IgD-negative memory B cell (primary cell): ENCODE data around the gene ANKRD27. TPM values are rescaled to one million over a fixed set of nuclear protein-coding genes. Genes with fewer than 3 reads are reported as not detected.
A peak's percentile ranks its signal among the peaks of the same experiment; 100 is the strongest.
"Not testable (repeated sequence)": the region's sequence is repeated elsewhere in the genome, so short reads cannot be mapped to it uniquely, and the experiment has no call there.

ENCODE experiments used
- H3K27ac Mint-ChIP-seq, 3 donors: one replicate each; pipeline ENCODE4 v1.8.0; 2020 to 2022; ENCODE audit warnings: mild to moderate bottlenecking in 3 of 3, mixed read lengths in 3 of 3, moderate library complexity in 1 of 3
- H3K27me3 Mint-ChIP-seq: one replicate; pipeline ENCODE4 v1.8.0; 2021; ENCODE audit warnings: mixed read lengths
- H3K36me3 Mint-ChIP-seq: one replicate; pipeline ENCODE4 v1.8.0; 2020; ENCODE audit warnings: mild to moderate bottlenecking, mixed read lengths
- H3K4me1 Mint-ChIP-seq, 3 donors: one replicate each; pipeline ENCODE4 v1.8.0; 2020 to 2022; ENCODE audit warnings: mixed read lengths in 3 of 3, mild to moderate bottlenecking in 1 of 3
- H3K4me3 Mint-ChIP-seq, 4 donors: one replicate each; pipeline ENCODE4 v1.8.0; 2020 to 2022; ENCODE audit warnings: mild to moderate bottlenecking in 4 of 4, mixed read lengths in 4 of 4, moderate library complexity in 3 of 4
- H3K9me3 Mint-ChIP-seq, 3 donors: one replicate each; pipeline ENCODE4 v1.8.0; 2020 to 2021; ENCODE audit warnings: mixed read lengths in 3 of 3, mild to moderate bottlenecking in 1 of 3
- polyA plus RNA-seq: library from polyadenylated mRNA; unstranded; fragments of 300-500 nt; fragmentation: Illumina TruSeq; gene quantifications from one replicate; pipeline ENCODE4 v1.2.3, GENCODE V29; 2021

Gene ANKRD27
- polyA plus RNA-seq, 1 donor from 2014 or later: 9.7 TPM

GRCh38 chr19:32581705-32582179 is 93.2 kb downstream of the ANKRD27 start:
- no peaks in the 10 kb centered on the region for H3K27me3 Mint-ChIP-seq
- H3K27ac Mint-ChIP-seq: peak overlapping the region in 2 of 3 donors; percentile 39 to 46
- peak overlapping the region; percentile 85 to 96 (median 89) for H3K4me3 Mint-ChIP-seq
- H3K36me3 Mint-ChIP-seq: peaks cover 8% of the 10 kb centered on the region
- peaks cover 13 to 17% (median 16%) of the 10 kb centered on the region in 3 donors for H3K4me1 Mint-ChIP-seq
- no peaks in the 10 kb centered on the region for H3K9me3 Mint-ChIP-seq

GRCh38 chr19:32580901-32581704 is 93.9 kb downstream of the ANKRD27 start, which contains the start of gene PDCD5:
Gene PDCD5, plus strand, starts transcription at chr19:32581190. Its CDS starts 72 bp downstream, at chr19:32581262.
- H3K9me3 Mint-ChIP-seq: no peaks in the 10 kb centered on the region
- peaks cover 8% of the 10 kb centered on the region for H3K36me3 Mint-ChIP-seq

GRCh38 chr19:32580353-32580900 is 94.6 kb downstream of the ANKRD27 start:
- H3K36me3 Mint-ChIP-seq: peaks cover 8% of the 10 kb centered on the region
- peaks cover 13 to 16% (median 15%) of the 10 kb centered on the region in 3 donors for H3K4me1 Mint-ChIP-seq
- H3K27ac Mint-ChIP-seq: peak overlapping the region in 2 of 3 donors; percentile 50 to 90
- peak overlapping the region; percentile 92 to 96 (median 94) for H3K4me3 Mint-ChIP-seq
- no peaks in the 10 kb centered on the region for H3K9me3 Mint-ChIP-seq
- no peaks in the 10 kb centered on the region for H3K27me3 Mint-ChIP-seq

More at GRCh38 chr19:32580901-32581704, 93.9 kb downstream of the ANKRD27 start, which contains the start of gene PDCD5:
- Mint-ChIP-seq H3K4me3 (peak within 1 kb of the TSS; percentile 92 to 96 (median 94)), H3K27ac (peak within 1 kb of the TSS in 2 of 3 donors; percentile 50 to 90), H3K27me3 (no peaks in the 10 kb centered on the region), H3K4me1 (peaks cover 13 to 17% (median 16%) of the 10 kb centered on the region in 3 donors)

- Mint-ChIP-seq H3K4me3 (no peak overlapping the region), H3K4me1 (peaks cover 2 to 3% (median 3%) of the 10 kb centered on the region in 3 donors), H3K36me3 (peaks cover 3% of the 10 kb centered on the region), H3K9me3 (no peaks in the 10 kb centered on the region), H3K27me3 (peaks cover 5% of the 10 kb centered on the region), H3K27ac (no peak overlapping the region)
Measured at GRCh38 chr19:32576790-32577189, 98.2 kb downstream of the ANKRD27 start.

GRCh38 chr19:32573492-32573794 is 101.5 kb downstream of the ANKRD27 start:
- H3K4me1 Mint-ChIP-seq: no peaks in the 10 kb centered on the region
- H3K4me3 Mint-ChIP-seq: no peak overlapping the region
- peaks cover 1% of the 10 kb centered on the region for H3K36me3 Mint-ChIP-seq
- H3K27me3 Mint-ChIP-seq: peaks cover 12% of the 10 kb centered on the region
- H3K27ac Mint-ChIP-seq: no peak overlapping the region
- no peaks in the 10 kb centered on the region for H3K9me3 Mint-ChIP-seq

GRCh38 chr19:32572700-32573491 is 102.1 kb downstream of the ANKRD27 start:
- not testable (repeated sequence) for H3K9me3 Mint-ChIP-seq, H3K36me3 Mint-ChIP-seq, H3K27ac Mint-ChIP-seq, H3K4me1 Mint-ChIP-seq
- H3K27me3 Mint-ChIP-seq: peaks cover 13% of the 10 kb centered on the region
- H3K4me3 Mint-ChIP-seq: peak overlapping the region in 1 of 4 donors; percentile 83

- H3K9me3 Mint-ChIP-seq, H3K27ac Mint-ChIP-seq, H3K4me1 Mint-ChIP-seq, H3K36me3 Mint-ChIP-seq, H3K4me3 Mint-ChIP-seq: not testable (repeated sequence)
- H3K27me3 Mint-ChIP-seq: peaks cover 15% of the 10 kb centered on the region
Measured at GRCh38 chr19:32571471-32572075, 103.4 kb downstream of the ANKRD27 start.

GRCh38 chr19:32570081-32570785 is 104.7 kb downstream of the ANKRD27 start:
- Mint-ChIP-seq H3K4me1 (no peaks in the 10 kb centered on the region), H3K36me3 (no peaks in the 10 kb centered on the region), H3K9me3 (no peaks in the 10 kb centered on the region), H3K4me3 (peak overlapping the region in 1 of 4 donors; percentile 32), H3K27ac (no peak overlapping the region), H3K27me3 (peaks cover 15% of the 10 kb centered on the region)

GRCh38 chr19:32567486-32567885 is 107.5 kb downstream of the ANKRD27 start:
- peaks cover 10% of the 10 kb centered on the region for H3K27me3 Mint-ChIP-seq
- no peaks in the 10 kb centered on the region for H3K9me3 Mint-ChIP-seq
- no peak overlapping the region for H3K4me3 Mint-ChIP-seq
- no peaks in the 10 kb centered on the region for H3K4me1 Mint-ChIP-seq
- H3K27ac Mint-ChIP-seq: no peak overlapping the region
- no peaks in the 10 kb centered on the region for H3K36me3 Mint-ChIP-seq

- Mint-ChIP-seq H3K4me3 (no peak overlapping the region), H3K27me3 (peaks cover 10% of the 10 kb centered on the region), H3K36me3 (no peaks in the 10 kb centered on the region), H3K9me3 (no peaks in the 10 kb centered on the region), H3K27ac (no peak overlapping the region), H3K4me1 (no peaks in the 10 kb centered on the region)
Measured at GRCh38 chr19:32566246-32566830, 108.6 kb downstream of the ANKRD27 start.

- no peaks in the 10 kb centered on the region for H3K9me3 Mint-ChIP-seq
- H3K27me3 Mint-ChIP-seq: peaks cover 3% of the 10 kb centered on the region
Measured at GRCh38 chr19:32563761-32564160, 111.2 kb downstream of the ANKRD27 start.

GRCh38 chr19:32558607-32559228 is 116.3 kb downstream of the ANKRD27 start:
- Mint-ChIP-seq H3K27me3 (no peaks in the 10 kb centered on the region), H3K36me3 (peaks cover 1% of the 10 kb centered on the region), H3K9me3 (no peaks in the 10 kb centered on the region), H3K4me1 (peaks cover 0 to 7% (median 0%) of the 10 kb centered on the region in 3 donors), H3K4me3 (peak overlapping the region in 1 of 4 donors; percentile 73), H3K27ac (peak overlapping the region in 1 of 3 donors; percentile 47)

More at GRCh38 chr19:32563761-32564160, 111.2 kb downstream of the ANKRD27 start:
- Mint-ChIP-seq H3K36me3 (peaks cover 1% of the 10 kb centered on the region), H3K27ac (no peak overlapping the region), H3K4me3 (no peak overlapping the region), H3K4me1 (peaks cover 0 to 7% (median 0%) of the 10 kb centered on the region in 3 donors)

GRCh38 chr19:32555786-32556185 is 119.2 kb downstream of the ANKRD27 start:
- H3K36me3 Mint-ChIP-seq: peaks cover 1% of the 10 kb centered on the region
- no peaks in the 10 kb centered on the region for H3K9me3 Mint-ChIP-seq
- no peak overlapping the region for H3K4me3 Mint-ChIP-seq
- H3K27me3 Mint-ChIP-seq: no peaks in the 10 kb centered on the region
- peaks cover 0 to 7% (median 0%) of the 10 kb centered on the region in 3 donors for H3K4me1 Mint-ChIP-seq
- no peak overlapping the region for H3K27ac Mint-ChIP-seq
